RPMI7951 (cell line): ENCODE results near the gene OSCP1. TPM values are rescaled to one million over a fixed set of nuclear protein-coding genes. Genes with fewer than 3 reads are reported as not detected.

Experiments
- DNase-seq: peaks from one replicate; pipeline ENCODE4 v3.0.0-alpha.2; 2012; ENCODE audit warnings: low read depth
- total RNA-seq: library from RNA; depleted of rRNA; stranded (reverse); fragments of >200 nt; shearing (Covaris generic); gene quantifications from 2 replicates; pipeline ENCODE4 v1.2.3, GENCODE V29; 2014

Gene OSCP1
- total RNA-seq, 1 experiment from 2014 or later, result 11.9 TPM

DNA sequence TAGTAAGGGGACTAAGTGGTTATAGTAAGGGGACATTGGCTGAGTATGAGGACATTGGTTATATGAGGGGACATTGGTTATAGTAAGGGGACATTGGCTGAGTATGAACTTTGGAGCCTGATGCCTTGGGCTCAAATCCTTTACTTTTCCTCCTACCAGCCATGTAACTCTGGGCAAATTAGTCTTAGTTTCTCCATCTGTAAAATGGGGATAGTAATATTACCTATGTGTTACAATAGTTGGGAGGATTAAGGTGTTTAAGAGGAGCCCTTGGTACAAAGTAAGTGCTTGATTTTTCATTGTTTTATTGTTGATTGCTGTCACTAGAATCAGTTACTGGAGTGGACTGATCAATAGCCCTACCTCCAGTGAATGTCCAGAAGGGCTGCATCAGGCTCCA is 2.8 kb downstream of the OSCP1 start:
- no peak for DNase-seq

DNA sequence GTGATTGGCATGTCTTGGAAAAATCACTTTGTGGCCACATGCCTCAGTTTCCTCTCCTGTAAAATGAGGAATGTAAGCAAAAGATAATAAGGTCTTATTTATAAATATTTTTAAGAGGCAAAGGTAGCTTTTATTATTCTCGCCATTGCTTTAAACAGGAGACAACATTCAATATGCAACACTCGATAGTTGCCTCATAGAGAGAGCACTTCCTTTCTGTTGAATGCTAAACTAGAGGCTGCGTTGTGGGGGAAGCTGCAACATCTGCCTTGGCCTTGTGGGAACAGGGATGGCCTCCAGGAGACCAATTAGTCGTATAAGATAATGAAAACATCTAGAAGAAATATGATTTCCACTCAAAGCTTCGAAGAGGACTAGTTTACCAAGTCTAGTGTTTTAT is 3.5 kb downstream of the OSCP1 start:
- no peak for DNase-seq

DNA sequence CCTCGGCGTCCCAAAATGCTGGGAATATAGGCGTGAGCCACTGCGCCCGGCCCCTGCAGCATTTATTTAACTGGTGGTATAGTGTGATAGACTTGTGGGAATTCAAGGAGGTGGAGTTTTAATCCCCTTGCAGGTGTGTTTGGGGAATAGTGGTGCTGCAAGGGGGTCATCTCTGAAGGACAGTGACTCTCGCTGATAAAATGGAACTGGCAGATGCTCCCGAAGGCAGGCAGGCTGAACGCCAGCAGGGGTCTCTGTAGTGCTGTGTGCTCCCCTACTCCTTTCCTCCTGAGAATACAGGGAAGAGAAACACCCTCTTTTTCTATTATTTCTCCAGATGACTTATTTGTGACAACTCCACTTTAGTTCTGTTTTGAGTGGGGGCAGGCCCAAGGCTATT is 4.0 kb downstream of the OSCP1 start:
- peak; percentile 15 for DNase-seq

DNA sequence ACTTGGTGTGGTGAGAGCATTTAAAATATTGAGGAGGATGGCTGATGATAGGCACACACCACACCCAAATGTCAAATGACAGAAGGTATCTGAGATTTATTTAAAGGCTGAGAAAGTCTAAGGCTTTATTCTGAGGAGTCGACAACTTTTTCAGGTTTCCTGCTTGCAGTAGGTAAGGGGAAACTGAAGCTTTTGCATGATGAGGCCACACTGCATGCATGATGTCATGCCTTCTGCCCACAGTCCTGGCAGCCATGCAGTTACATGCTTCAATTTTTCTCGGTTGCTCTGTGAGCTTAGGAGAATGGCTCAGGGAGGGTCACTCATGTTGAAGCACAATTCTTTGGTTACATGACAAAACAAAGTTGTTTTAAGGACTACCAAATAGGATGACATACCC is 7.0 kb downstream of the OSCP1 start:
- no peak for DNase-seq

DNA sequence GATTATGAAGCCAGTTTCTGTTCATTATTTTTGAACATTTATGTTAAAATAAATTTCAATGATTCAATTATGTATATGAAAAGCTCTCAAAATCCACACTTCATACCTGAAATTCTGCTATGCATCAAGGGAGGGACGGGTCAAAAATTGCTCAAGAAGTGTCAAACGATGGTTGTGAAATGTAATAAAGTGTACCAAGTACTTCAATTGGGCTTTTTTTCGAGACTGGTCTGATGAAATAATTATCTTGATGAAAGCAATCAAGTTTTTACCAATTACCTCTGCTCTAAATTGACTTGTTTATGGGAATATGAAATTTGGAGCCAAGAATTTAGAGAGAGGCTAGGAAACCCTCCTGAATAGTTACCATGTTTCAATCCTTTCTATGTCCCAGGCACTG is 7.9 kb downstream of the OSCP1 start:
- DNase-seq, result no peak

DNA sequence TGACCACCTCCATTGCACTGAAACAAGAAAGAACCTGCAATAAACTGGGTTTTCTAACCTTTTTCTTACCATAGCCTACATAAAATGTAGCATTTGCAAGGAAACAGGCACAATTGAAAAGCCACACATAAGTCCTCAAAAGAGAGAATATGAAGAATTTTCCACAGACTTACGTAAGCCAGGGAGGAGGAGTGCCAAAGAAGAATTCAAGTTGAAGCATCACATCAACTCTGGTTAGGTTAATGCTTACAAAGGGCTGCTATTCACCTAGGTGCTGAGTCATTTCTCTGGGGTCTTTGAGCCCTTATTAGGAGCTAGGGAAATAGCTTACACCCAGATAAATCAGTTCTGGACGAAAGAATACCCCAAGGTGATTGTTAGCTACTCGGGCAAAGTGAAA is 9.6 kb downstream of the OSCP1 start:
- DNase-seq, result no peak

DNA sequence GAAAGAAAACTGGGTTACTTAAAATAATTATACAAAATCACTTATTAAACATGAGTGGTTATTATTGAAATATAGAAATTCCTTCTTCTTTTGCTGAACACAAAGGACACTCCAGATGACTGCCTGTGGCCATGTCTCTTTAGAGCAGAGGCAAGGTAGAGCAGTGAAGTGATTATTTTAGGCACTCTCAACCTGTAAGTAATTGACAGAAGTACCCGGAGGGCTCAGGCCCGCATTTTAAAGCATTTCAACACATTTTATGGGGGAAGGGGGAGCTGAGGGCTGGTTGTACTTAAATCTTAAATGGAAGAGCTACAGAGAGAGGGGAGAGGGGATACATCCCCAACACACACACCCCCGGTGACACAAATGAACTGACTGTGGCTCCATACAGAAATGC is 10.2 kb downstream of the OSCP1 start:
- DNase-seq, result no peak

DNA sequence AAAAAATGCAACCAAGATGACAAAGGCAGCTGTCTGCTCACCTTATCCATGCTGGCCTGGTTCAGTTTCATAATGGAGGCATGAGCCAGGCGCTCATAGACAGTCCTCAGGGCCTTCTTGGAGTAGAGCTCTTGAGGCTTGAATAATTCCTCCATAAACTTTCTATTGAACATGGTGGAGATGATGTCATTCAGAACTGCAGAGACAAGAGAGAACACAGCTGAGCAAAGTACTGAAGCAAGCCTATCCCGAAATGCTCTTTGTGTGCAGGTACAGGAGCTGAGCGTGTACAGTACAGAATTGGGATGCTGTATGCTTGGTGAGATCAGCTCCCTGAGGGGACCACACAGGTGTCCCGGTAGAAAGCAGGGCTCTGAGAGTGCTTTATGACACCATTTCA is 11.5 kb downstream of the OSCP1 start:
- DNase-seq, result no peak

DNA sequence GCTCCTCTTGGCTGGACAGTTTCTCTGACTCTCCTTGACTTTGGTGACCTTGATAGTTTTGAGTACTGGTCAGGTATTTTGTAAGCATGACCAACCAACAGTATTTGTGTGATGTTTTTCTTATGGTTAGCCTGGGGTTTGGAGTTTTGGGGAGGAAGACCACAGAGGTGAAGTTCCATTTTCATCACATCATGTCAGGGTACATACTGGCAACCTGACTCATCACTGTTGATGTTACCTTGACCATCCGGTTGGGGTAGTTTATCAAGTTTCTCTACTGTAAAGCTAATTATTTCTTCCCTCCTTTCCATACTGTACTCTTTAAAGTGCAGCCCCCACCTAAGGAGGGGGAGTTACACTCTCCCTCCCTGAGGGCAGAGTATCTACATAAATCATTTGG is 13.4 kb downstream of the OSCP1 start:
- DNase-seq, result no peak

DNA sequence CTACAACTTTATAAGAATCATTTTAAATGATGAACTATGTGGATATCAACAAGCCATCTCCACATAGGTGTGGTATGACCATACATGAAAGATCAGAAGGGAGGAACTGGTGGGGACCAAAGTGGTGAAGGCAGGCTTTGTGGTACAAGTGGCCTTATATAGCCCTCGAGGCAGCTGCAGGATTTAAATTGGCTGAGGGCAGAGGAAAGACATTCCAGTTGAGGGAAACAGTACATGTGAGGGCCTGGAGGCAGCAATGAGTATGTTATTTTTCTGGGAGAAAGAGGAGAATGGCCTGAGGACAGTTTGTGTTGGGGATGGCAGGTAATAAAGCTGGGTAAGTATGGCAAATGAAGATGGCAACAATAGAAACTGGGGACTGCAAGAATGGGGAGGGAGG is 17.1 kb downstream of the OSCP1 start:
- no peak for DNase-seq

DNA sequence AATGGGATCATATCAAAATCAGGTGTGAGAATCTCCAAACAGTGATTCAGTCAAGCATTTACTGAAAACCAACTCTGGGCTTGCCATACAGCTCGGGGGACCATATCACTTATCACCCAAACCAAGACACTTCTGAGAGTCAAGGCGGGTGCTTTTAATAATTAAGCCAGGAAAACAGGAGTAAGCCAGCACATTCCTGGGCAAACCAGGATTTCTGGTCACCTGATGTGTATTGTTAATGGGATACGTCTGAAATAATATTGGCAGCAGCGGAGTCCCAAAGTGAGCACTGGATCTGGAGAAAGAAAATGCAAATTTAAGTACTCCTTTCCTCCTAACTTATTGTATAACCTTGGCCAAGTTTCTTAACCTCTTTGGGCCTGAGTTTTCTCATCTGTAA is 17.6 kb downstream of the OSCP1 start:
- no peak for DNase-seq

DNA sequence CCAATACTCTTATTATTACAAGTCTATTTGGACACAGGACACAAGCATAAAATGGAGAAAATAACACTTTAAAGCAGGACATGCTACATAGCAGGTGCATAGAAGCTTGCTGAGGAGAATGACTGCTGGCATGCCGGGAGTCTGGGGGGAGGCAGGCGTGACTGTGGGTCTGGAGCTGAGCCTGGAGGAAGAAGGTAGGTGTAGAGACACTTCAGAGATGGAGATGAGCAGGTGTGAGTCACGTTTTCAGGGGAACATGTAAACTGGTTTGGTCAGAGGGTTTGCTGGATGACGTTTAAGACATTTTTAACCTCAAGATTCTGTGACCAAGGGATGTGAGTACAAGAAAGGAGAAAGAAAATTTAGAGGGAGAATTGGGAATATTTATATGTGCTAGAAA is 24.5 kb downstream of the OSCP1 start:
- DNase-seq, result no peak

DNA sequence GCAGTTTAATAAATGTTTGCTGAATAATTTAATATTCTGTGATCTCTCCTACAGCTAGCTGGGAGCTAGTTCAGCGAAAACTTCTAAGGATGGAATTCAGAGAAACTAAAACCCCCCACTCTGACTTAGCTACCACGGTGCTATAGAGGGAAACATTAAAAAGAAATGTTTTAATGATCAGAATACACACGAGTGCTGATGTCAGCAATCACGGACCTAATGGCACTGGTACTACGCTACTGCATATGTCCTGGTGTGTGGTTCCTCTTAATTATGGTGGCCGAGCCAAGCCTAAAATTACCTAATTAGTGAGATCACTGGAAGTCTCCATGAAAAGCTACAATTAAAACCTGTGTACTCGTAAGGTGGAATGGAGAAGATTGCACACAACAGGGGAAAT is 28.6 kb downstream of the OSCP1 start:
- DNase-seq, result no peak

DNA sequence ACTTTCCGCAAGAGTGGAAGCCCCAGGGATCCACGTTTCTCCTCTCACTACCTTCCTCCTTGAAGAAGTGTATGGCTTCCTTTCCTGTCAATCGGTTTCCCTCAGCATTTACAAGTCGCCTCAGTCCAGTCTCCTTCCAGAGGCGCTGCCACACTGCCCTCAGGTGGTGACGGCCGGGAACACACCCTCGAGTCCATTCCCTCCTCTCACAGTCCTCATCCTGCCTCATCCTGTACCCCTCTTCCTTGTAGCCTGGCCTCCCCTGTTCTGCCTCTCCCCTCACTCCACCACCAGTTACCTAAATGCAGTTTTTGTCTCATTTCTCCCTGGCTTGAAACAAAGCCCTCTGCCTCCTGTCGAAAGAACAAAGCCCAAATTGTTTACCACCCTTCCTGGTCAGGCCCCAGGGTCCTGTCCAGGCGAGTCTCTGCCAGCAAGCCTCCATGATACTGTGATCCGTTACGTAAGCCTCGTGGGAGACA is 29.4 kb downstream of the OSCP1 start:
- DNase-seq, result peak; percentile 77

DNA sequence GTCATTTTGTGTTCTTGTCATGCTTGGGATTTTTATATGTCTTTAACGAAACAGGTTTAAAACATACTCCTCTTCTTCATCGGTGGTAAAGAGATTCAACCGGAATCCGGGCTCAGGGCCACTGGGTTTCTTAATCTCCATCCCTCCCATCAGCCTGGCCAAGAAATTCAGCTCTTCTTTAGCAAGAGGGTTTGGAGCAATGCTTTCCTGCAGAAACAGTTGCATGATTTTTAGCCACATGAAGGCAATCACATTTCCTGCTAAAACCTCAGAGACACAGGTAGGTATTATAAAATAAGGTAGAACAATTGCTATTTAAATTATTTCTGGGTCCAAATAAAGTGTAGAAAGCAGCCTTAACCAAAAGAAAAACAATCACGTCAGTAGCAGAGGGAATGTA is 29.8 kb downstream of the OSCP1 start:
- no peak for DNase-seq

DNA sequence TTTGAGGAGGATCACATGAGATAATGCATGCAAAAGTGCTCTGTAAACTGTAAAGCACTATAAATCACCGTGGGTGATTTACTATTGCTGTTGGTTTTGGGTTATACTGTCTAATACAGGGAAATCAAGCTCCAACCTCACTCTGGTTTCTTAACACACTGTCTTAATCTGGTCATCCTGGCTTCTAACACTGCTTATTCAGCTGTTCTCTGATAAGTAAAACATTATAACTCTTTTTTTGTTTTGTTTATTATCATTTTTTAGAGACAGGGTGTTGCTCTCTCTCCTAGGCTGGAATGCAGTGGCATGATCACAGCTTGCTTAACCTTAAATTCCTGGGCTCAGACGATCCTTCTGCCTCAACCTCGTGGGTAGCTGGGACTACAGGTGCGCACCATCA is 30.7 kb downstream of the OSCP1 start:
- DNase-seq, result no peak

DNA sequence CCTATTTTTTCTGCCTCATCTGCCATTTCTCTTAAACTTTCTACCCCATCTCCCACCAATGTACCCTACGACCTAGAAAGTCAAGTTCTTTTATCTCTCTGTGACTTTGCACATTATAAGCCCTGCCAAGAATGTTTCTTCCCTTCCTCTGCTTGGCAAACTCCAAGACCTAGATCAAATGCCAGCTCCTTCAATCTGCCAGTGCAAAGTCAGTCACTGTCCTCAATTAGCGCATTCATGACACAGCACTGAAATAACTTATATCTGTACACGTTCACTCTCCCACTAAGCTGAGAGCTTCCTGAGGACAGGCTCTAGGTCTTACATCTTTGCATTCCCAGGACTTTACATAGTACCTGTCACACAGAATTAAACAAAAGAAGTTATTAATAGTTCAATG is 31.1 kb downstream of the OSCP1 start:
- DNase-seq, result no peak

DNA sequence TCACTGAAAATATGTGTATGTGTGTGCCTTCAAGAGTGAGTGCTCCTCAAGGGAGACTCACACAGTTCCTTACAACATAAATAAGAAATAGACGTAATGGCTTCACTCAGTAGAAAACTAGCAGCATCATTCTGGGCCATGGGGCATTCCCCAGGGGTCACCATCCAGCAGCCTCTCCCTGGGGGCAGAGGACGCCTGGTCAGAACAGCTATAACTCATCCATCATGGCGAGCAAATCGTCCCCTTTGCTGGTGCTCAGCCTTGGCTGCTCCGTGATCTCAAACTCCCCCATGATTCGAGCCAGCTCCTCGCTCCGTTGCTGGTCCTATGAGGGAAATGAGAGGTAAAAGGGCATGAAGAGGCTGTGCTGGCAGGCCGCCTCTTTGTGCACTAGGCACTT is 32.3 kb downstream of the OSCP1 start:
- no peak for DNase-seq

DNA sequence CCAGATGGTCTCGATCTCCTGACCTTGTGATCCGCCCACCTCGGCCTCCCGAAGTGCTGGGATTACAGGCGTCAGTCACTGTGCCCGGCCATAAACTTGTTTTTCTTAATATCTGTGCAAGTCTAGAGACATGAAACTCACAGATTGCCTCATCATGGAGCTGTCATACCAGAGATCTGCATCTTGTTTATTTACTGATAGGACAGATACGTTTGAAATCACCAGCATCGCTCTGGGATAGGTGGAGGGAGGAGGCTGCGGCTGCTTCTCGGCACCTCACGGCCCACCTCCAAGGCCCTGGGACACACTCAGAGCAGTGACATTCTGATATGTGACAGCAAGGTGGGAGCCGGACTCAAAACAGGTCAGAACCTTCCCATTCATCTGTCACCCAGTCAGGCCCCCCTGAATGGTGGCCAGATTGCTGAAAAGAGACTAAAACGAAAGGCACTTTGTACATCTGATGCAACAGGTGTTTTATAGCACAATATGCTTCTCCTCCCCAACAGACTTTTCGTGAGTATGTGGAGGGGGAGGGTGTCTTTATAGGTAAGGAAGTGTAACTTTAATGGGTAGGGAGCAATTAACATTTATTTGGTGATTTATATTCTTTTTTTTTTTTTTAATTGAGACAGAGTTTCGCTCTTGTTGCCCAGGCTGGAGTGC is 34.5 kb downstream of the OSCP1 start:
- no peak for DNase-seq

DNA sequence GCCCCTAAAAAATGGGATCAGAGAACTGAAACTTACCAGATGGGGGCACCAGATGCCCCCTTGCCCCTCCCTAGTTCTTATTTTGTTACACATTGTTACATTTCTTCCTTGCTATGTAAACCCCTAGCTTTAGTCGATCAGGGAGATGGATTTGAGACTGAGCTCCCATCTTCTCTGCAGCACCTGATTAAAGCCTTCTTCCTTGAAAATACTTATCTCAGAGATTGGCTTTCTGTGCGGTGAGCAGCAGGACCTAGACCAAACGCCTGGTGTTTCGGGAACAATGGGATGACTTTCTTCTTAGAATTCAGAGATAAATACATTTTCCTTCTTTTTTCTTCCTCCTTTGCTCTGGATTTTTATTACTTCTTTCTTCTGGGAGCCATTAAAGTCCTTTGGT is 35.9 kb downstream of the OSCP1 start:
- no peak for DNase-seq

DNA sequence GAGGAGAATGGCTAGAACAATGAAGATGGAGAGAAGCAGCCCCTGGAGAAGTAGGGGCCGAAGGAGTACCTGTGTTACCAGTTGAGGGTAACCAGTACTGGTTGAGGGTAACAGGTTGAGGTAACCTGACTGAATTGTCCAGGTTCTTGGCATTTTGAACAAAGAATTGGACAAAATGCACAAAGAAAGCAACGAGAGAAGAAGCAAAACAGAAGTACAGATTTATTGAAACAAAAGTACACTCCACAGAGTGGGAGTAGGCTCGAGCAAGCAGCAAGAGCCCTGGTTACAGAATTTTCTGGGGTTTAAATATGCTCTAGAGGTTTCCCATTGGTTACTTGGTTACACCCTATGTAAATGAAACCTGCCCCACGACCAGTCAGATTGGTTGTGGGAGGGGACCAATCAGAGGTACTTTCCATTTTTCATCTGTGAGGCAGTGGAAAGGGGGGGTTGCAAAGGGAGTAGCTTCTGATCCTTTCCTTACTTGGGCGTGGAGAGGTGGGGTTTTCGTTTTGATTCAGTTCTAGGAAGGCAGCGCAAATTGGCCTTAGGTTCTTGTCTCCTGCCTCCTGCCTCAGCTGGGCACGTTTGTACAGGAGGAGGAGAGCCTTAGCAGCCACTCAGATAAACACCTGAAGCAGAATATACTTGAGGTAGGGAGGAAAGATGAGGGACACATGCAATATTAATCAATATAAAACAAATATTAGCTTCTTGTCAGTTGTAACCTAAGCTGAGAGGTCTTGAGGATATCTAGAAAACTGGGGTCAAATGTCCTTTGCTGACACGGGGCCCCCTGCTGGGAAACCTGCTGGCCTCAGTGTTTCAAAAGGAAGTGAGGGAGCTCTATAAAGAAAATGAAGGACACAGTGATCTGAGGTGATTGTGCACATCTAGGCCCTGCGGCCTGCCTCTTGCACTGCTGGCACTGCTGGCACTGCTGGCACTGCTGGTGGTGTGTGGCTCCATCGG is 38.3 kb downstream of the OSCP1 start:
- DNase-seq, result peak; percentile 63

DNA sequence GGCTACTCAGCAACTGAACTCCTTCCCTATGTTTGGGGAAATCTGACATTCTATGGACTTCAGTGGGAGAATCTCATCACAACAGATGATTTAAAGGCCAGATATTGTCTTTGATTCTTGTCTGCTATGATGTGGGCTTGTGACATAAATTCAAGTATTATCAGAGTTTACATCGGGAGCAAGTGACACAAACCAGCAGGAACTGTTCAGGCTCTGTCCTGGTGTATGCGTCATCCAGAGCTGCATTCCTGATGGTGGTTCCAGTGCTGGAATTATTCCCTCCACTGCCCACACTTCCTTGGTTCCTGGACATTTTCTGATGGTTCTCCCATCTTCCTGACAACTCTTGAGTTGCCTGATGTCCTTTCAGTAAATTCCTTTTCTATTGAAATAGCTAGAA is 41.8 kb downstream of the OSCP1 start:
- DNase-seq, result peak; percentile 66

DNA sequence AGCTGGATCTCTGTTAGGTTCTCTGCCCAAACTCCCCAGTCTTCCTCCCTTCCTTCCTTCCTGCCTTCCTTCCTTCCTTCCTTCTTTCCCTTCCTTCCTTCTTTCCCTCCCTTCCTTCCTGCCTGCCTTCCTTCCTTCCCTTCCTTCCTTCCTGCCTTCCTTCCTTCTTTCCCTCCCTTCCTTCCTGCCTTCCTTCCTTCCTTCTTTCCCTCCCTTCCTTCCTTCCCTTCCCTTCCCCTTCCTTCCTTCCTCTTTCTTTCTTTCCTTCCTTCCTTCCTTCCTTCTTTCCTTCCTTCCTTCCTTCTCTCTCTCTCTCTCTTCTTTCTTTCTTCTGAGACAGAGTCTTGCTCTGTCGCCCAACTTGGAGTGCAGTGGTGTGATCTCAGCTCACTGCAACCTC is 43.8 kb downstream of the OSCP1 start:
- no peak for DNase-seq
